H54 (cell line): ENCODE results near the gene SLC44A5.
A peak's percentile ranks its signal among the peaks of the same experiment; 100 is the strongest.
"Not testable (repeated sequence)": the region's sequence is repeated elsewhere in the genome, so short reads cannot be mapped to it uniquely, and the experiment has no call there.

Experiments
- DNase-seq: peaks from one replicate; pipeline ENCODE4 v3.0.0; 2011; ENCODE audit warnings: low spot score, mixed read lengths; ENCODE audit not compliant: insufficient read length
- FAIRE-seq: peaks from 3 replicates; lab custom pipeline; 2011; peaks lifted over from hg19 to GRCh38; lab: Jason Lieb, UNC
- POLR2A ChIP-seq: IDR thresholded peaks from 2 replicates; pipeline ENCODE4 v1.6.1; 2011; ENCODE audit warnings: low read depth, mild to moderate bottlenecking, low read length

The SLC44A5 gene

DNA sequence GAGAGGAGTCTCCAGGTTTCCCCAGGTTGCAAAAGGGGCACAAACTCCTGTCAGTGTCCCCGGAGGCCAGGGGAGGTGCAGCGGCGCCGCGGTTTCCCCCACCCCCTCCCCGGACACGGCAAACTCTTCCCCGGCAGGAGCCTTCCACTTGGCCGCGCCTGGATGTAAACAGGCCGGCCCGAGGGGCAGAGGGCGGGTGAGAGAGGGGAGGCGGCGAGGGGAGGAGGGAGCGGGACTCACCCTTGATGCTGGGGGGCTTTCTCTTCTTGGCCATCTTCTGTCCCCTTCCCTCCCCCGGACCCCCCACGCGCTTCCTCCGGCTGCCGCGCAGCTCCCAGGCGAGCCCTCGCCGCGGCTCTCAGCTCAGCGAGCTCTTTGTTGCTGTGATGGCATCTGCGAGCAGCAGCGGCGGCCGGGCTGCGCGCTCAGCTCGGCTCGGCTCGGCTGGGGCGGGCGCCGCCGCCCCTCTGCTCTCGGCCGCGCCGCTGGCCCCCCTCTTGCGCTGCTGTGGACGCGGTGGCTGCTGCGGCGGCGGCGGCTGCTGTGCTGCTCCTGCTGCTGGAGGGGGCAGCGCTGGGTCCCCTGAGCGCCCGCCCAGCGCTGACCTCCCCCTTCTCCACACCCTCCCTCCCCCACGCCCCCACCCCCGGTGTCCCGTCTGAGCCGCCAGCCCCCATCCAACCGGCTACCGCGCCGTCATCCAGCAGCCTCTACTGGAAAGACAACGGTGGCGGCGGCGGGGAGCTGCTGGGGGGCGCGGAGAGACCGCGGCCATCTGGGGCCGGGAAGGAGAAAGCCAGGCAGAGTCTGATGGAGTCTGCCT, 4.9 kb upstream of the SLC44A5 start:
- peak; percentile 40 for DNase-seq

DNA sequence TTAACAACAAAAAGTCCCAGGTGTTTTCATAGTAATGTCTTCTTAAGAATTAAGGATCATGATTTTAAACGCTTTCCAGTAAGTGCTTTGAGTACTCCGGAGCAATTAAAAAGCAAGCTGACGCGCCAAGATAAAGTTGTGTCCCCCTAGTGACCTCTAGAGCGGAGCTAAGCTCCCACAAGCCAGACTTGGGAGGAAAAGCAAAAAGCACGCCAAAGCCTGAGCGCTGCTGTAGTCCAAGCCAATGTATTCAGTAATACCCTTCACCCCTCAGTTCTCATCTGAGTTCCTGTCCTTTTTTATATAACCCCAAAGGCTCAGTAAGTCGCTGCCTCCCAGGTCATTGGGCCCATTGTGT, 3.5 kb upstream of the SLC44A5 start:
- FAIRE-seq: no peak
- DNase-seq: no peak

More for the DNA sequence above, 4.9 kb upstream of the SLC44A5 start:
- FAIRE-seq: no peak
- TF ChIP-seq POLR2A: no peak

DNA sequence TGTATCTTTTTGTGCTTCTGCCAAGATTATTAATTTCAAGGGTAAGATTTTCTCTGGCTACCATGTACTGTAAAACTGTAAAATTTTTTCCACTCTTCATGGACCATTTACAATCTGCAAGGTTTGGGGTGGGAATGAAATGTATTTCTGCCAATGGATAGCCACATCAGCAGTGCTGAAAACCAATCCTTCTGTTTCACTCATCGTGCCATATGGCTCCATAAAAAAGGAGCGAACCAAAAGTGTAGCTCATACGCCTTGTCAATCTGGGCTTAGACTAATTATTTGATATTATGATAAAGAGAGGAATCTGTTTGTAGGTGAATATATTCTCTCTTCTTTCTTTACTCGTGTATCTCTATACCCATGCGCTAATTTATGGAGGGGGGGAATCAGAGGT, 3.0 kb upstream of the SLC44A5 start:
- DNase-seq (no peak), FAIRE-seq (no peak)
- no peak for TF ChIP-seq POLR2A

More for the DNA sequence above, 3.5 kb upstream of the SLC44A5 start:
- no peak for TF ChIP-seq POLR2A

DNA sequence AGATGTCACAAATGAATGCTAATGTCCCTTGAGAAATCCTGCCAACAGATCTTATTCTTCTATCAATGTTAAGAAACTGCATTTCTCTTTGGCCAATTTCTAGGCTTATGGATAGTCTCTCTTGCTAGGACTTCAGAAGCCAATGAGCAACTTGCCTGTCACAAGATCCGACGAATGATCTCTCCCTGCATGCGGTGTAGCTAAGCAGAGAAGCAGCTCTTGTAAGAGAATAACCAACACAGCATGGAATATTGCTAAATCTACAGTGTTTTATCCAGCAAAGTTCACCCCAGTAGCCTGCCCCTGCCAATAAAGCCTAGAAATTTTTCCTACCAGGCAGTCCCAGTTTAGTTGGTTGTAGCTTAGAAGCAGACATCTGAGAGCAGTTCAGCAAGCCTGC, 2.1 kb upstream of the SLC44A5 start:
- TF ChIP-seq POLR2A: no peak
- no peak for DNase-seq
- no peak for FAIRE-seq

DNA sequence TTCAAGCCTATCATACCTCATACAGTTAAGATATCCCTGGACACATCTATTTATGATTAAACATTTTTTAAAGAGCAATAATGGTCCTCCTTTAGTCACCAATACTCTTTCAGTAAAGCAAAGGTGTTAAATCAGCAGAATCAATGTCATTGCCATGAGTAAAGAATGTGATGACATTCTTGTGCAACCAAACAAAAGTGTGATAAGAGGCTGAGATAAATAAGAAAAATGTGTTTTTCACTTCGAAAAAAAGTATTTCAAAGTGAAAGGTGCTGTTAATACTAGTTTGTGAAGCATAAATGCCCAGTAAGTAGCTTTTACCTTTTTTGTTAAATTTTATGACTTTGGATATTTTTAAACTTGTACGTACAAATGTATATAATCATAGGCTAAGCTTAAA, 8.4 kb downstream of the SLC44A5 start:
- no peak for TF ChIP-seq POLR2A
- FAIRE-seq (no peak), DNase-seq (no peak)

DNA sequence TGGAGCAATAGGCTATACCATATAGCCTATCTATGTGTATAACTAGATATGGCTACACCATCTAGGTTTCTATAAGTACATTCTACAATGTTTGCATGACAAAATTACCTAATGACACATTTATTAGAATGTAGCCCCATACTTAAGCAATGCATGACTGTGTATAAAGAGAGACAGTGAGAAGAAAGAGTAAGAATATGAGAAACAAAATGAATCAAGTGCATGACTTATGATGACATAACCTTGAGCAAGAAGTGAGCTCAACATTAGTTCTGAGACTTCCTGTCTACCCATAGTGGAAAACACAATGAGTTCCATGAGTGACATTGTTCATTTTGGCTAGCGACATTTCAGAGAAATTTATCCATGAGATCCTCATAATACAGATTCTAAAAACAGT, 10.1 kb downstream of the SLC44A5 start:
- no peak for FAIRE-seq
- no peak for TF ChIP-seq POLR2A

DNA sequence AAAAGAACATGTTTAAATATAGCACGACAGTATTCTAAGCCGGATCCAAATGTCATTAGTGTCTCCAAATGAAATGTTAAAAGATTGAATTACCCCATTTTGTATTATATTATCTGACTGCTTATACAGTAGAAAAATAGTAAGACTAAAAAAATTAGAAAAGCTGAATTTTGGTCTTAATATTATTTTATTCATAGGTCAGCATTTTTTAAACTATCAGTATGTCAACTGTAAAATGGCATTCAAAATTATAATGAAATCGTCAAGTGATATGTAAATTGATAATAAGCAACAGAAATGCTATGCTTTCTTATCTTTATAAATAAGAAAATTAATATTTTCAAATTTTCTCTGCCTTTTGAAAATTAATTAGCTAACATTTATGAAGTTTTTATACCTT, 16.6 kb downstream of the SLC44A5 start:
- no peak for TF ChIP-seq POLR2A
- FAIRE-seq (no peak), DNase-seq (no peak)

More for the DNA sequence above, 10.1 kb downstream of the SLC44A5 start:
- no peak for DNase-seq

DNA sequence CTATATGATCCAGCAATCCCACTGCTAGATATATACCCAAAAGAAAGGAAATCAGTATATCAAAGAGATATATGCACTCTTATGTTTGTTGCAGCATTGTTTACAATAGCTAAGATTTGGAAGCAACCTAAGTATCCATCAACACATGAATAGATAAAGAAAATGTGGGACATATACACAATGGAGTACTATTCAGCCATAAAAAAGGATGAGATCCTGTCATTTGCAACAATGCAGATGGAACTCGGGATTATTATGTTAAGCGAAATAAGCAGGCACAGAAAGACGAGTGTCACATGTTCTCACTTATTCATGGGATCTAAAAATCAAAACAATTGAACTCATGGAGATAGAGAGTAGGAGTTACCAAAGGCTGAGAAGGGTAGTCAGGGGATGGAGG, 17.5 kb downstream of the SLC44A5 start:
- DNase-seq, FAIRE-seq: not testable (repeated sequence)

DNA sequence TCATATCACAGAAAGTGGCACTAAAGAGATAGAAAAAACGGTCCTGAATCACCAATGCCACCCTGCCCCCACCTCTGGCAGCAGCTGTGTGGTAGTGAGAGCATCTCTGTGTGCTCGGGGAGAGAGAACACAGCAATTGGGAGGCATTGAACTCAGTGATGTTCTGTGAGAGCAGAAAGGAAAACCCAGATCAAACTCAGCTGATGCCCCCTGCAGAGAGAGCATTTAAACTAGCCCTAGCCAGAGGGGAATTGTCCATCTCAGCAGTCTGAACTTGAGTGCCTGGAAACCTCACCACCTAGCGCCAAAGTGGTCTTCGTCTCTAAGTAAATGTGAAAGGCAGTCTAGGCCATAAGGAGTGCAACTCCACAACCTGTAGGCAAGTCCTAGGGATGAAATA, 21.3 kb downstream of the SLC44A5 start:
- DNase-seq (no peak), FAIRE-seq (no peak)
- no peak for TF ChIP-seq POLR2A

DNA sequence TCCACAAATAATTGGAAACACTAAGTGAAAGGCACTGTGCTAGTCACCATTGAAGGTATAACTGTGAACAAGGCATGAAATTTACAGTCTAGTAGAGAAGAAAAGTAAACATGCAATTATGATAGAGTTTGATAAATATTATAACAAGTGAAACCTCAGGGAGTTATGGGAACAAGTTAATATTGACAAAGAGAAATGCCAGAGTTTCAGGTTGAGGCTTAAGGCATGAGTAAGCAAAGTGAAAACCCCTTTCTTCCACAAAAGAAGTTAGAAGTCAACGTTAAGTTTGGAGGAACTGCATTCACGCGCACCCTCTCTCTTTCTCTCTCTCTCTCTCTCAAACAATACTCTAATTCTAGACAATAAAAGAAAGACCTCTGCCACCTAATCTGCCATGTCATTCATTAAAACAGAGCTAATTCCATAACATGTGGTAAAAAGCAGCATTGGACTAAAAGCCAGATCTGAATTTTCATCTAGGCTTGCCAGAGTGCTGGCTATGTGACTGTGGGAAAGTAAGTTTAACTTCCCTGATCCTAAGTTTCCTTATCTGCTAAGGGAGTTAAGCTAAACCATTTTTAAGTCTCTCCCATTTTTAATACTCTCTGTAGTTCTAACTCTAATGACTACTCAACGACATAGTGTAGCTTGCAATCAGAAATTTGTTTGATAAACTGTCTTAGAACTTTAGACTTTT, 22.0 kb downstream of the SLC44A5 start:
- FAIRE-seq: no peak

DNA sequence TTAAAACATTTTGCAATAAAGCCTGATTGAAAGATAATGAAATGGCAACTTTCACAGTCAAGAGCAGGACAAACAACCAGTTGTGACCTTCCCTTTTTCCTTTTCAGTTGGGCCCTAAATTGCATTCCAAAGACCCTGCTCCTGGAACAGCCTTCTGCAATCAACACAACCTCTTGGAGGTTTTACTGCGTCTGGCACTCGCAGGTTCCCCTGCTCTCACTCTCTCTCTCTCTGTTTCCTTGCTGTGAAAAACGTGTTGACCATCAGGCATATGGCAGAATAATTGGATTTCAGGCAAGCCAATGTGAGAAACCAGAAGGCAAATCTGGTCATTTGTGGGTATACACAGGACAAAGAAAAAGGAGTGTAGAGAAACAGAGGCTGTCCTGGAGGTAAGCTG, 23.2 kb downstream of the SLC44A5 start:
- no peak for DNase-seq
- no peak for TF ChIP-seq POLR2A
- FAIRE-seq: no peak

More for the DNA sequence above, 22.0 kb downstream of the SLC44A5 start:
- DNase-seq: no peak
- TF ChIP-seq POLR2A: no peak

DNA sequence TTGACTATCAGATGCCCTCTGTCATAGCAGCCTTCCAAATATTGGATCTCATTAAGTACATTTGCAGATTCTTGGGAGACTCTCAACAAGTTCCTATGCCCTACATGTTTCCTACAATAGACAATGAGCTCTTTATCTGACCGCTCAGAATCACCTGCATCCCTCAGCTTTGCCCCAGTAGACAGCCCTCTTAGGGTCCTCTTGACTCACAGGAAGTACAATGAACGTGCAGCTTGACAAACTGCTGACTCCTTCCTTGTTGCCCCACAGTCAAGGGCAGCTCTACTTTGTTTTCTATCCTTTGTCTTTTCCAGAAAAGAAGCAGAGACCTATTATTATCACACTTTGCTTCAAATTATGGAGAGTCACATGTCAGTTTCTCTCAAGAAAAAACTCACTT, 27.6 kb downstream of the SLC44A5 start:
- no peak for TF ChIP-seq POLR2A
- DNase-seq: no peak

DNA sequence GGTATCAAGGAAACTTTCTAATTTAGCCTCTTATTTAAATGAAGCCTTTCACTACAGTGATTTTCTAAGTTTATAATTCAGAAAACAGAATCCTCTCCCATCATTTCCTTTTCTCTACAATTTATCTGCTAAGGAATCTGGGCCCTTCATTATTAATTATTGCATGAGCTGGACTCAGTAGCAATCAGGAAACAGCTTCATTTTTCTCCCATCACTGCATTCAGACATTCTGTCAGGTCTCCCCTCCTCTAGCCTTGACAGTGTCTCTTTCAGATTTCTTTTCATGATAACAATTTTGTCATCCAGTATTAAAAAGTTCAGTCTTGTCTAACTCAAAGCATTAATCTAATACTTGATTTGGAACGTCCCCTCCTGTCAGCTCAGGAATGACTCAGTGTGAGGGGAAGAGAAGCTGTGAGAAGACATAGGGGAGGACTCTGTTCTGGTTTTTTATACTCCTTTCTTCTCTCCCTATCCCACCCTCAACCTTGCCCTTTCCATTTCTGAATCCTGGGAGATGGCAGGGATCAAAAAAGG, 28.1 kb downstream of the SLC44A5 start:
- FAIRE-seq (no peak), DNase-seq (no peak)
- TF ChIP-seq POLR2A: no peak

More for the DNA sequence above, 27.6 kb downstream of the SLC44A5 start:
- FAIRE-seq: no peak

DNA sequence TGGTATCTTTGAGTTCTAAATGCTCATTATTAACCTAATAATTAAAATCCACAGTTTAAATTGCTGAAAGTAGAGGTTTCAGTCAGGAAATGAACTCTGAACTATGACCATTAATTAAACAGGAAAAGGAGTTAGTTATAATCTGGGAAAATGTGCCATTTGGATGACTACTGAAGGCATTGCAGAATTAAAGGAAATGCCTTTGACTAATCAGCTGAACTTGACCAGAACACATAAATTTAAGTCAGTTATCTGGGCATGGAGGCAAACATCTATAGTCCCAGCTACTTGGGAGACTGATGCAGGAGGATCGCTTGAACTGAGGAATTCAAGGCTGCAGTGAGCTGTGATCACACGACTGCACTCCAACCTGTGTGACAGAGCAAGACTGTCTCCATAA, 31.9 kb downstream of the SLC44A5 start:
- no peak for FAIRE-seq
- TF ChIP-seq POLR2A: no peak
- DNase-seq: no peak
